Activated CD8-positive, alpha-beta memory T cell treated with anti-CD3 and anti-CD28 coated beads, Interleukin-2, amount 50 U/mL, for 1 hour (primary cell): ENCODE measurements around the gene NSUN7.
"Not testable (repeated sequence)": the region's sequence is repeated elsewhere in the genome, so short reads cannot be mapped to it uniquely, and the experiment has no call there.

Source experiments
- DNase-seq: peaks from one replicate; pipeline ENCODE4 v3.0.0-alpha.2; 2020; ENCODE audit errors: extremely low read depth

The NSUN7 gene, protein sequence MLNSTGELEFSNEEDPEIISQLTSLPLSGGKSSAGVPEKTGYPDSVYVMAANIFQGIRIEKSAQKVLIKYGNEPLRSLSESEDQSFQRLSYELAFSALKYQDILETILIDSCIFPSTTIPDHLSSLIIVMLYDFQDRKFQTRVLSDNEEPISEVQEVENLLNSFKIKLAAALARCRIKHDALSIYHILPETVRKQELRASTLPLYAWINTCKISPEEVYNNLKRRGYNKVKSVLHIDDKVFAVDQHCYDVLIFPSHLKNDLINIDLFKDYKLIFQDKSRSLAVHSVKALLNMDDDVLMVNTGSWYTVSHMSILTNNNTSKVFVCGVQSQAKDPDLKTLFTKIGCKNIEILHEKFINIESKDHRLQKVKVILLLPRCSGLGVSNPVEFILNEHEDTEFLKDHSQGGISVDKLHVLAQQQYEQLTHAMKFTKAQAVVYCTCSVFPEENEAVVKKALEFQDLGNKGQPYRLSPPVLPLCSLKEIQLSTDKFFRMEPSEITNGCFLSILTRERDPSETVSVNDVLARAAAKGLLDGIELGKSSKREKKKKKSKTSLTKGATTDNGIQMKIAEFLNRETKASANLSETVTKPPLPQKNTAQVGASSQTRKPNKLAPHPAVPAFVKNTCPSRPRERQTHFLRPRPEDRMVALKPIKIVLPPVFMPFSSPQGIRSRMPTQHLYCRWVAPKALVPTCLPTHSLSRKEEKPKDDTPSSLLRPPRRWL

DNA sequence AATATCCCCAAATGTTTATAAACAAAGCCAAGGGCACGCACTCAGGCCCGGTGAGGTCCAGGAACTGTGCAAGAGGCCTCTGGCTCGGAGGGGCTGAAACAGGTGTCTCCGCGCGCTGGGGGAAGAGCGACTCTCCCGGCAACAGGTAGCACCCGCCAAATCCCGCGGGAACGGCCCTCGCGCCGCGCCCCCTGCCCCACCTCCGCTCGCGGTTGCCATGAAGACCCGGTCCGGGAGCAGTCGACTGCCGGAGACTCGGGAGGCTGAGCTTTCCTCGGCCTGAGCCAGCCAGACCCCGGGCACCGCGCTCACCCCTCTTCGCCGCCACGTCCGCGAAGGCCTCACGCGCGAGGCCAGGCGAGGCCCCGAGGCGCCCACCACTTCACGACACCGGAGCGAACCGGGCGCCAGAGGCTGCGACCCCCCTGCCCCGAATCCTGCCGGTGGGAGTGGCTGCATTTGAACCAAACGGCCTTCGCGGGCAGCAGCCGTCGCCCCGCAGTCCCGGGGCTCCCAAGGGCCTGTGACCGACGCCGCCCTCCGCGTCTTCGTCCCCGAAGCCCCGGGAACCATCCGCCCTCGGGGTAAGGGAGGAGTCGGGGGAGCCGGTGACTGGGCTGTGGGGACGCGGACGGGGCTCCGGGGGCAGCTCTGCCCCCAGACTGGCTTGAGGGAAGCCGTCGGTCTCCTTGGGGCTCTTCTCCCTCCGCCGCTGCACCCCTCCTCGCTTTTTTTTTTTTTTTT, at the start of gene NSUN7:
Gene NSUN7, plus strand, starts transcription at position 239 of the 744 bp plus-strand sequence. CDS start 739 bp downstream, outside the sequence.
- no peak for DNase-seq

DNA sequence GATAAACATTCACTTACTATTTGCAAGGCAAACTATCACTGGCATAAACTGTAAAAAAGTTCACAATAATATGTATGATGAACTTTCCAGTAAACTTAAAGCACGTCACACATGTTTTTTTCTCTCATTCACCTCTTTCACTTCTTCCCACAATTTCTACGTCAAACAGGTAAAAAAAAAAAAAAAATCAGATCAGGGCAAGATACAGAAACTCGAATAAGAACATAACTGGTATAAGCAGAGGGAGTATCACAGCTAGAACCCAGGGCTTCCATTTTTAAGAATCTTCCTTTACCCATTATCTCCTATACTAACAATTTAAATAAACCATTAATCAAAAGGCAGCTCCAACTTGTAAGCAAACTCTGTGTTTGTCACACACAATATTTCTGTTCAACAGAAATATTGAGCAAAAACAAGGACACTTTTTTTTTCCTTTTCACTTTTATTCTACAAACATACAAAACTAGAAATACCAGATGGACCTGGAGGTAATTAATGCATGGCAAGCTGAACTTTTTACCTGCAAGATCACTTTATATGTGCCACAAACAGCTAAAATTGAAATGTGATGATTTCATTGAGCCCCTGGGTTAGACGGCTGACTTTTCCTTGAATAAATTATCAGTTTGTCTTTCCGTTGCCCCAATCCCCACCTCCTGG, 47.5 kb upstream of the NSUN7 start:
- DNase-seq: no peak

DNA sequence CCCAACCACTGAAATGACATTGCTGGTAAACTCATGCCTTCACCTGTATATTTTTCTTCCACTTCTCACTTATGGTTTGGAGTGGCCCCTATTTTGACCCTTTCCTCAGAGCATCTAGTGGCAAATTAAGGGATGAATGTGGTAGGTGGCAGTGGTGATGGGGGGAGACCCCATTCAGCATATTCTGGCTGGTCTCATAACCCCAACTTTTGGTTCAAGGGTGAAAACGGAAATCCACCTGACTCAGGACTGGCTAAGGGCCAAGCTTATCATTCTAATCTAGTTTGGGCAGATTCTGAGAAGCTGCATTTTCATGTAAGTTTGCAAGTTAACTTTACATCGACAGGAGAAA, 47.0 kb upstream of the NSUN7 start:
- DNase-seq: no peak

DNA sequence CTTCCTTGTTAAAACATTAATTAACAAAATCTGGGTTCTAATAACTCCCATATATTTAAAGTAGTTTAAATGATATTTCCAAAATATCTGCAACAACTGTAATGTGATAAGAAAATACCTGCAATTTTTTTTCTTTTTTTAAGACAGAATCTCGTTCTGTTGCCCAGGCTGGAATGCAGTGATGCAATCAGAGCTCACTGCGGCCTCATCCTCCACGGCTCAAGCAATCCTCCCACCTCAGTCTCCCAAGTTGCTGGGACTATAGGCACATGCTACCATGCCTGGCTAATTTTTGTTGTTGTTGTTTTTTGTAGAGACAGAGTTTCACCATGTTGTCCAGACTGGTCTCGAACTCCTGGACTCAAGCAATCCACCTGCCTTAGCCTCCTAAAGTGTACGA, 45.7 kb upstream of the NSUN7 start:
- DNase-seq: no peak

DNA sequence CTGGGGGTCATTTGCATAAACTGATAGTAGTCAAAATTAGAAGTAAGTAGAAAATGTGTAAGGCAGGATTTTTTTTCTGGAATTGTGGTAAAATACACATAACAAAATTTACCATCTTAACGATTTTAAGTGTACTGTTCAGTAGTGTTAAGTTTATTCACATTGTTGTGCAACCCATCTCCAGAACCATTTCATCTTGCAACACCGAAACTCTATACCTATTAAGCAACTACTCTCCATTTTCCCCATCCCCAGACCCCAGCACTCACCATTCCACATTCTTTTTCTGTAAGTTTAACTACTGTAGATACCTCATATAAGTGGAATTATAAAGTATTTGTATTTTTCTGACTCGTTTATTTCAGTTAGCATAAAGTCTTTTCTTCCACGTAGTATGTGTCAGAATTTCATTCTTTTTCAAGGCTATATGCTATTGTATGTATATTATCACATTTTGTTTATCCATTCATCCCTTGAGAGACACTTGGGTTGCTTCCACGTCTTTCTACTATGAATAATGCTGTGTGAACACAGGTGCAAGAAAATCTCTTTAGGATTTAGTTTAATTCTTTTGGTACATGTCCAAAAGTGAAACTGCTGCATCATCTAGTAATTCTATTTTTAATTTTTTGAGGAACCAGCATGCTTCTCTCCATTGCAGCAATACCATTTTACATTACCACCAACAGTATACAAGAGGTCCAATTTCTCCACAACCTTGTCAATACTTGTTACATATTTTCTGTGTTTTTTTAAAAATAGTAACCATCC, 39.1 kb upstream of the NSUN7 start:
- no peak for DNase-seq

DNA sequence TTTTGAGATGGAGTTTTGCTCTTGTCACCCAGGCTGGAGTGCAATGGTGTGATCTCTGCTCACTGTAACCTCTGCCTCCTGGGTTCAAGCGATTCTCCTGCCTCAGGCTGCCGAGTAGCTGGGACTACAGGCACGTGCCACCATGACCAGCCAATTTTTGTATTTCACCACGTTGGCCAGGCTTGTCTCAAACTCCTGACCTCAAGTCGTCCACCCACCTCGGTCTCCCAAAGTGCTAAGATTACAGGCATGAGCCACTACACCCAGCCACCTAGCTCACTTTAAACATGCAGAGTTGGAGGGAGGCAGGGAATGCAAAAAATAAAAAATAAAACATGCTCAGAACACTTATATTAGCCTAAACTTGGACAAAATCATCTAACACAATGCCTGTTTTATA, 36.8 kb upstream of the NSUN7 start:
- not testable (repeated sequence) for DNase-seq

DNA sequence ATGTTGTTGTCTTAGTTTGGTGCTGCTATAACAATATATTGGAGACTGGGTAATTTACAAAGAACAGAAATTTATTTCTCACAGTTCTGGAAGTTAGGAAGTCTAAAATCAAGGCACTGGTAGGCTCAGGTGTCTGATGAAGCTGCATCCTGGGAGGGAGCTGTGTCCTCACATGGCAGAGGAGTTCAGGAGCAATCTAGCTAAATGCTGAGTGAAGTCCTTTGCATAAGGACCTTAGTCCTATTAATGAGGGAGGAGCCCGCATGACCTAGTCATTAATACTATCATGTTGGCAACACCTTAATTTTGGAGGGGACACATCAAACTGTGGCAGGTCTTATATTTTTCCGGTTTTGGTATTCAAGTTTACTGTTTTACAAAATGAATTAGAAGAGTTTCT, 36.0 kb upstream of the NSUN7 start:
- DNase-seq: no peak

DNA sequence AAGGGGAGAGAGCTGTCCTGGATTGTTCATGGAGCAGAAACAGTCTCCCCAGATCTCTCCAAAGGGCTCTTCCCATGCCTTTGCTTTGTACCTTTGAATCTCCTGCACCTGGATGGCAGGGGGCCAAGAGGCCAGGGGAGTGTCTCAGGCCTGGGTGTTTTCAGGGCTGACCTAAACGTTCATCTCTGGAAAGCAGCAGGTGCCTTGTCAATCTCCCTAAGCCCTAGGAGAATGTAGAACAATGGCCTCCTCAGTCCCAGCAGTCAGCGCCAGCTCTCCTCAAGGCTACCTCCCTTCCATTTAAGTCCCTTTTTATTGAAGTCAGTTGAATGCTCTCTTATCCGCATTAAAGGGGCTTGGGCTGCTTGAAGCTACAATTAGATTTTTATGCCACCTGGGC, 31.2 kb upstream of the NSUN7 start:
- no peak for DNase-seq

DNA sequence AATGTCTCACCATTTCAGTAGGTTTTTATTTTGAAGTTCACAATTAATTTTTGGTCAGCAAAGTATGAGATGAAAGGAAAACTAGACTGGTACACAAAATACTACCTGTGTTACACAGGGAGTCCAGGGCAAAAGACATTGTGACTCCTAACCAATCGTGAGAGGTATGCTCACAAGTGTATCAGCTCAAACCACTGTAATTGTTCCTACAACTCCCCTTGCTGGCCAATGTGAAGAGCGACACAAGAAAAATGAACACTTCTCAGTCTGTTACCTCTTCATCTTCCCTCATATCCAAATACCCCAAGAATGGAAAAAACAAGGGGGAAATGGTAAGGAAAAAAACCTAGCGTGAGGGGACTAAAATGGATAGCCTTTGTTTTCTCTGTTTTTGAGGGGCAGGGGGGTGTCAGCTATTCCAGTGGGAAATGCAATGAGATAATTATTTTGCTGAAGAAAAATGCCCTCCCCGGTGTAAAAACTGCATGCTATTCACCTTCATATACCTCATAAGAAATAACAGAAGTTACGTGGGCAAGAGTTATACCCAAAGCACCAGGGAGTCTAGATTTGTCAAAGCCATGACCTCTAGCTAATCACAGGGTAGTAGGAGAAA, 30.6 kb upstream of the NSUN7 start:
- no peak for DNase-seq

DNA sequence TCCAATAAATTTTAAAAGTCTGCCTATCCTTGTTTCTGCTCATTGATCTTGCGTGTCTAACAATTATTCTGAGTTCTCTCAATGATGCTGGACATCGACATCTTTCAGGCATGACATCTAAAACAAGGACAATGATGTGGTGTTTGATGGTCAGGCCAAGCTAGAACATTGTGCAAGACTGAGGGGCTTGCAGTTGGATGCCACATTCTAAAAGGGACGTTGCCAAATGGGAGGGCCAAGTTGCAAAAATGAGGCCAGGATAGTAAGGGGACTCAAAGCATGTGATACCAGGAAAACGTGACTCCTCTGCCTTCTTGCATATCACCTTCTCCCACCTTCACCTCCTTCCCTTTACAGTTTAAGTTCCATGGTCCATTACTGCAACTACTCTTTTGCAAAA, 29.4 kb upstream of the NSUN7 start:
- DNase-seq: no peak

DNA sequence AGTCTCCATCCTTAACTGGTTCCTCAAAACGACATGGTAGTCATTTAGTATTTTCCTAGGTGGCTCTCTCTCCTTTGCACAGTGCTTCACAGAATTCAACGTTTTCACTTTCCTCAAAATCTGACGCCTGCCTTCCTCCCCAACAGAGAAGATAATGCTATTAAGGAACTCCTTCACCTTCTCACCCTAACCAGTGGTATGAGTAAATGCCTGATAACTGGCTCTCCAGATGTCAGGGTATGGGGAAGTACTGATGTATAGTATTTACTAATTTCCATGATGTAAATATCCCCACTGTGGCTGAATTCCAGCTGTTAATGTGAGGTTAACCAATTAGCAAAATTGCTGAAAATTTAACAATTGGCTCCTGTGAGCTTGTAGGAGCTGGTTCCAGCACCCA, 28.8 kb upstream of the NSUN7 start:
- DNase-seq: no peak

DNA sequence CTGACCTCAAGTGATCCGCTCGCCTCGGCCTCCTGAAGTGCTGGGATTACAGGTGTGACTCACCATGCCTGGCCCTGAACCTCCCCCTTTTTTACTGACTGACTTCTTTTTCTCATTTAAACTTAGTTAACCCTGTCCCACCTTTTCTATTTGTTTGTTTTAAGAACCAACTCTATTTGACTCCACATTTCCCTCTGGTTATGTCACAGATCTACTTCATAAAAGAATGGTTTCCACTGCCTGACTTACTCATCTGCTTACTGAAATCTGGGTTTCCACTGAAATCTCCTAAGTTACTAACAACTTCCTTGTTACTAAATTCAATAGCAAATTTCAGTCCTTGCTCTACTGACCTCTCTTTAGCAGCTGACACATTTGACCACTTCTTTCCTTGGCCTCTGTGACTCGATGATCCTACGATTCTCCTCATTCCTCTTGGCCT, 28.0 kb upstream of the NSUN7 start:
- no peak for DNase-seq

DNA sequence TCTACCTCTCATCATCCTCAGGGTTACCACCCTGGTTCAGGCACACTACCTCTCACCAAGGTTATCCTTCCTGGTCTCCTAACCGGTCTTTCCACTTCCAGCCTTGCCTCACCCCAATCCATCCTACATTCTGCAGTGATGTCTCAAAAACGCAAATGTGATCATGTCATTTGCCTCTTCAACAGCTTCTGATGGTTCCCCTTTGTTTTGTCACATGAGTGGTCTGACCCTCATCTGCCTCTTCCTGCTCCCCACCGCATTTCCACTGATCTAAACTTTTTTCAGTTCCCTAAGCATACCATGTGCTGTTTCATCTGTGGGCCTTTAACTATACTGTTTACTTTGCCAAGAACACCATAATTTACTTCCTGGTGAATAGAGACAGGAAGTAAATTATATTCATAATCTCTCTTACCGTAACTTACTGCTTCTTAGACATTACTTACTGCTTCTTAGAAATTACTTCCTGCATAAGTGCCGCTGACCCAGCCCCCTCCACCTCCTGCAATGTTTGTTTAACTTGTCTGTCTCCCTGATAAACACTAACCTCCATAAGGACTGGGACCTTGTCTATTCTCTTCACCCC, 27.1 kb upstream of the NSUN7 start:
- no peak for DNase-seq

DNA sequence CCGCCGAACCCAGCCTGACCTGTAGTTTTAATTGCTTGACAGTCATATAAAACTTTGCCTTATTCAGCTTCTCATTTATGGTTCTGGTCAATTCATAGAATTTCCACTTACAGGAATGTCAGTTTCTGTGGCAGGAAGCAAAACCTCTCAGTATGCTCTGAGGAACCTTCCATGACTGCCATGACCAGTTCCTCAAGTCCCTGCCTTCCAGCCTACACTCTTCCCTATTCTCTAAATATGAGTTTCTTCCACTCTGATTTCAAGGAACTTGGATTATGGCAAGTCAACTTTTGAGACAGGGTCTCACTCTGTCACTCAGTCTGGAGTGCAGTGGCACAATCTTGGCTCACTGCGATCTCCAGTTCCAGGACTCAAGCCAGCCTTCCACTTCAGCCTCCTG, 26.0 kb upstream of the NSUN7 start:
- DNase-seq: no peak

DNA sequence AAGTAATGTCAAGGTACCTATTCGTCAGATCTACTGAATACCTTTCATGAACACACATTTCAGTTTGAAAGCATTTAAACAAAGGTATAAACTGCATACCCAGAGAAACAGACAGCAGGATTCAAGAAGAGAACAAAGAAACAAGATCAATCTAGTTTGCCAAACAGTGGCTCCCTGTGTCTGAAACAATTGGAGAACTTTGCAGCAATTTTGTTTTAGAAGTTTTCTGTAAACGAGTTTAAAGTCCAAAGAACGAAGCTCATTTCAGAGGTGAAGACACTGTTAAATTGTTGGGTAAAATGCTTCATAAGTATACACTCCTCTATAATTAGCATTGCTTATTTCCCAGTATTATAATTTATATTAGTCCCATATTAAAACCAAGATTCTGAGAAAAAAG, 21.4 kb upstream of the NSUN7 start:
- DNase-seq: no peak

DNA sequence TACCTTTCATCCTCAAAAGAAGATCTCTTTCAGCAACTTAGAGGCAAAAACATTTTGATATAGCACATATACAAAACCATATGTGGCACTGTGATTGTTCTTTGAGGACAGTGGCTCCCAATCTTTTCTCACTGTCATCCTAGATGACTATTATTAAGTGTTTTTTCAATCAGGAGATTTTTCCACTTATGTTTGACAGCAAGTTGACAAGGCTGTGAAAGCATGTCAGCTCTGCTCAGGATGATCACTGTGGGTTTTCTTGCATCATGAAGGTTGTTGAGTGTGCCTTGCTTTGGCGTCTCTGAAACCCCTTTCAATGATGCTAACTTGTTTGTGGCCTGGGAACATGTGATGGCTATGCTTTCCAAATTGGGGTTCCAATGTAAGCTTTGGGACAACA, 20.2 kb upstream of the NSUN7 start:
- DNase-seq: no peak

DNA sequence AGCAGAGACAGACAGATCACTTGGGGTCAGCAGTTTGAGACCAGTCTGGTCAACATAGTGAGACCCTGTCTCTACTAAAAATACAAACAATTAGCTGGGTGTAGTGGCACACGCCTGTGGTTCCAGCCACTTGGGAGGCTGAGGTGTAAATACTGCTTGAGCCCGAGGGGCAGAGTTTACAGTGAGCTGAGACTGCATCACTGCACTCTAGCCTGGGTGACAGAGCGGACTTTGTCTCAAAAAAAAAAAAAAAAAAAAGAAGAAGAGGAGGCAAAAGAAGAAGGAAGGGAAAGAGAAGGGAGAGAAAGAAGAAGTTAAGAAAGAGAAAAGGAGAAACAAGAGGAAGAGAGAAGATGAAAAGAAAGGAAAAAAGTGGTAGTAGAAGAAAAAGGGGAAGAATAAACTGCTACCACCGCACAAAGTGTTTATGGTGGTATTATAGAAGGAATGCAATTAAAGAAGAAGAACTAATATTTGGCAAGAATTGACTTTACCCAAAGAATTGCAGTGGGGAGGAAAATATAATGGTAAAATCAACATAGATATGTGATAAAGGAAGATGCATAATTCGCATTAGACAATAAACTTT, 19.6 kb upstream of the NSUN7 start:
- DNase-seq: no peak

DNA sequence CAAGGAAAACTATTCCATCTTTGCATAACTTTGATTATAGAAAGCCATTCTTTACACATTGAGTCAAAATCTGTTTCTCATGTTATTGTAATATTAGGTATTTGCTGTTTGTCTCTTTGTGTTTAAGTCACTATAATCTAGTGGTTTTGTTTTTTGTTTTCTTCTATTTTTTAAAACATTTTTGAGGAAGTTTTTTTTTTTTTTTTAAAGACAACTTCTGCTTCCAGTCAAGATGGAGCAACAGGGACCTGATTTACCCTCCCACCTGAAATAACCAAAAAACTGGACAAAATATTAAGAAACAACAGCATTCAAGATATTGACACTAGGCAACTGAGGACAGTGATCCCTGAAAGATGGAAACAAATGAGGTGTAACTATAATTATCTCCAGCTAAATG, 18.4 kb upstream of the NSUN7 start:
- no peak for DNase-seq

DNA sequence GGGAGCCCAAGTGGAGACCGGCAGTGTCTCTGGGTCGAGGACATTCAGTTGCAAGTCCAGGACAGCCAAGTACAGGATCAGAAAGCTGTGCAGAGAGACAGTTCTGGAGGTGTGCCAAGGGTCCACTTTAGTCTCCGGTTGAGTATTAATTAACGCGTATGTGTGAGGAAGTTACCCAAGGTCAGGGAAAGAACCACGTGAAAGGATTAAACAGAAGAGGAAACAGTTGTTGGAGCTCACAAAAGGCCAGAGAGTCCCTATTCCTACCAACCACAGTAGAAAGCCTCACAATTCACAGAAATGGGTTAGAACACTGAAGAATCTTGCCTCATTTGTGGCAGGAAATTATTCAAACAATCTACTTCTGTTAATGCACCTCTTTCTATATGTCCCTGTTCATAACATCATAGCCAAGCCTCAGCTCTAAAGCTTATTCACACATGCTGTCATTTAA, 17.9 kb upstream of the NSUN7 start:
- no peak for DNase-seq

DNA sequence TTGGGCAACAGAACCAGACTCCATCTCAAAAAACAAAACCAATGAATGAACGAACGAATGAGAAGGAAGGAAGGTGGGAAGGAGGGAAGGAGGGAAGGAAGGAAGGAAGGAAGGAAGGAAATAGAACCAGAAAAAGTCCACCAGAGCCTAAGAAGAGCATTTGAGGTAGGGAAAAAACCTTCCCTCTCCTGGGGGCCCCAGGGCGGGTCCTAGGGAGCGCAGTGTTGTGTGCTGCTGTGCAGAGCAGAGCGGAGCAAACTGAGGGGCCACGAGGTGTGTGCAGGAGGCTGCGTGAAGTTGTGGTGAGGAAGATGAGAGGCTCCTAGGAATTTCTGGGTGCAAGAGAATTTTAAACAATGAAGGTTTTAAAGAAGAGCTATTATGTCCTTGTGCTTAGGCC, 16.0 kb upstream of the NSUN7 start:
- DNase-seq: no peak
